Muscle layer of duodenum (tissue), 2 donors: ENCODE measurements around the gene PCDHGA1.
A peak's percentile ranks its signal among the peaks of the same experiment; 100 is the strongest.

Source experiments
- H3K27ac ChIP-seq: one replicate; pipeline ENCODE4 v1.7.0; 2013; ENCODE audit warnings: mild to moderate bottlenecking, low read length
- H3K27me3 ChIP-seq: one replicate; pipeline ENCODE4 v1.7.0; 2013; ENCODE audit warnings: low read depth, mild to moderate bottlenecking, control low read depth, low read length
- H3K36me3 ChIP-seq, 2 donors: one replicate each; pipeline ENCODE4 v1.7.0; 2013; ENCODE audit warnings: low read length in 2 of 2, control low read depth in 1 of 2, mild to moderate bottlenecking in 1 of 2; ENCODE audit not compliant: insufficient read depth in 2 of 2, control insufficient read depth in 1 of 2
- H3K4me1 ChIP-seq, 2 donors: one replicate each; pipeline ENCODE4 v1.7.0; 2013; ENCODE audit warnings: low read length in 2 of 2, mild to moderate bottlenecking in 2 of 2, control low read depth in 1 of 2, moderate library complexity in 1 of 2; ENCODE audit not compliant: insufficient read depth in 2 of 2, control insufficient read depth in 1 of 2
- H3K4me3 ChIP-seq, 2 donors: one replicate each; pipeline ENCODE4 v1.7.0; 2013; ENCODE audit warnings: low read length in 2 of 2, low read depth in 1 of 2, mild to moderate bottlenecking in 1 of 2
- H3K9me3 ChIP-seq, 2 donors: one replicate each; pipeline ENCODE4 v1.7.0; 2013; ENCODE audit warnings: low read length in 2 of 2, control low read depth in 1 of 2, mild to moderate bottlenecking in 1 of 2; ENCODE audit not compliant: control insufficient read depth in 1 of 2
- donor health status: healthy.

The PCDHGA1 gene

GRCh38 chr5:141532726-141533125, 202.4 kb downstream of the PCDHGA1 start:
- no peaks in the 10 kb centered on the region for H3K27me3 ChIP-seq
- peaks cover 10 to 20% of the 10 kb centered on the region in 2 donors for H3K36me3 ChIP-seq
- no peak overlapping the region for H3K27ac ChIP-seq
- H3K4me3 ChIP-seq: no peak overlapping the region
- no peaks in the 10 kb centered on the region for H3K9me3 ChIP-seq
- H3K4me1 ChIP-seq: no peaks in the 10 kb centered on the region

GRCh38 chr5:141533897-141534296, 203.6 kb downstream of the PCDHGA1 start:
- Histone ChIP-seq H3K36me3 (peaks cover 4 to 13% of the 10 kb centered on the region in 2 donors), H3K9me3 (no peaks in the 10 kb centered on the region), H3K27ac (no peak overlapping the region), H3K27me3 (no peaks in the 10 kb centered on the region), H3K4me3 (no peak overlapping the region), H3K4me1 (no peaks in the 10 kb centered on the region)

GRCh38 chr5:141534492-141535213, 204.3 kb downstream of the PCDHGA1 start:
- Histone ChIP-seq H3K4me3 (no peak overlapping the region), H3K27me3 (no peaks in the 10 kb centered on the region), H3K36me3 (peaks cover 4 to 7% of the 10 kb centered on the region in 2 donors), H3K9me3 (no peaks in the 10 kb centered on the region), H3K27ac (no peak overlapping the region), H3K4me1 (no peaks in the 10 kb centered on the region)

- Histone ChIP-seq H3K27ac (no peak overlapping the region), H3K4me3 (no peak overlapping the region), H3K9me3 (peaks cover 6 to 18% of the 10 kb centered on the region in 2 donors), H3K4me1 (no peaks in the 10 kb centered on the region), H3K36me3 (peaks cover 3 to 13% of the 10 kb centered on the region in 2 donors), H3K27me3 (no peaks in the 10 kb centered on the region)
These were observed 212.7 kb downstream of the PCDHGA1 start for GRCh38 chr5:141543053-141543452.

- Histone ChIP-seq H3K27me3 (no peaks in the 10 kb centered on the region), H3K9me3 (peaks cover 6 to 23% of the 10 kb centered on the region in 2 donors), H3K4me1 (no peaks in the 10 kb centered on the region), H3K36me3 (peaks cover 10 to 19% of the 10 kb centered on the region in 2 donors), H3K4me3 (peak overlapping the region in 1 of 2 donors; percentile 26), H3K27ac (no peak overlapping the region)
These were observed 217.2 kb downstream of the PCDHGA1 start for GRCh38 chr5:141547488-141547887.

- H3K4me3 ChIP-seq: peak overlapping the region in 1 of 2 donors; percentile 26
- no peaks in the 10 kb centered on the region for H3K27me3 ChIP-seq
- H3K4me1 ChIP-seq: no peaks in the 10 kb centered on the region
- peaks cover 10 to 19% of the 10 kb centered on the region in 2 donors for H3K36me3 ChIP-seq
- peaks cover 6 to 23% of the 10 kb centered on the region in 2 donors for H3K9me3 ChIP-seq
- H3K27ac ChIP-seq: no peak overlapping the region
These were observed 217.6 kb downstream of the PCDHGA1 start for GRCh38 chr5:141547921-141548320.

GRCh38 chr5:141557681-141558136, 227.4 kb downstream of the PCDHGA1 start:
- Histone ChIP-seq H3K27me3 (no peaks in the 10 kb centered on the region), H3K27ac (peak overlapping the region; percentile 94), H3K36me3 (peaks cover 1 to 7% of the 10 kb centered on the region in 2 donors), H3K9me3 (no peaks in the 10 kb centered on the region), H3K4me1 (peaks cover 0 to 9% of the 10 kb centered on the region in 2 donors), H3K4me3 (peak overlapping the region; percentile 22 to 48)

- Histone ChIP-seq H3K27me3 (no peaks in the 10 kb centered on the region), H3K4me3 (peak overlapping the region in 1 of 2 donors; percentile 48), H3K27ac (peak overlapping the region; percentile 94), H3K9me3 (no peaks in the 10 kb centered on the region), H3K36me3 (peaks cover 6 to 7% of the 10 kb centered on the region in 2 donors), H3K4me1 (peaks cover 0 to 9% of the 10 kb centered on the region in 2 donors)
These were observed 227.8 kb downstream of the PCDHGA1 start for GRCh38 chr5:141558150-141558549.

- Histone ChIP-seq H3K27ac (peak overlapping the region; percentile 94), H3K36me3 (peaks cover 8 to 9% of the 10 kb centered on the region in 2 donors), H3K4me1 (peaks cover 0 to 13% of the 10 kb centered on the region in 2 donors)
These were observed 229.1 kb downstream of the PCDHGA1 start for GRCh38 chr5:141559461-141559860.

GRCh38 chr5:141560151-141560550, 229.8 kb downstream of the PCDHGA1 start:
- H3K4me1 ChIP-seq: peaks cover 0 to 13% of the 10 kb centered on the region in 2 donors
- H3K4me3 ChIP-seq: peak overlapping the region; percentile 24 to 46
- H3K27ac ChIP-seq: peak overlapping the region; percentile 94
- H3K36me3 ChIP-seq: peaks cover 9 to 11% of the 10 kb centered on the region in 2 donors
- no peaks in the 10 kb centered on the region for H3K27me3 ChIP-seq
- no peaks in the 10 kb centered on the region for H3K9me3 ChIP-seq

More at GRCh38 chr5:141559461-141559860, 229.1 kb downstream of the PCDHGA1 start:
- H3K27me3 ChIP-seq: no peaks in the 10 kb centered on the region
- peak overlapping the region in 1 of 2 donors; percentile 46 for H3K4me3 ChIP-seq
- no peaks in the 10 kb centered on the region for H3K9me3 ChIP-seq

GRCh38 chr5:141560725-141561483, 230.6 kb downstream of the PCDHGA1 start:
- Histone ChIP-seq H3K9me3 (no peaks in the 10 kb centered on the region), H3K4me3 (peak overlapping the region; percentile 24 to 46), H3K27me3 (no peaks in the 10 kb centered on the region), H3K4me1 (peaks cover 0 to 13% of the 10 kb centered on the region in 2 donors), H3K36me3 (peaks cover 9 to 15% of the 10 kb centered on the region in 2 donors), H3K27ac (peak overlapping the region; percentile 94)
